Suprapubic skin (tissue), 4 donors: ENCODE results near the gene SPPL3. TPM values are rescaled to one million over a fixed set of nuclear protein-coding genes. Genes with fewer than 3 reads are reported as not detected.

Experiments used
- DNase-seq, 2 donors: peaks; one replicate each; pipeline ENCODE4 v3.0.0-alpha.2; 2019; ENCODE audit warnings: low spot score in 2 of 2
- H3K27ac ChIP-seq: fragments of 200-600 bp; sonication (generic); one replicate; pipeline ENCODE4 v1.5.1; 2019
- H3K27me3 ChIP-seq: fragments of 200-600 bp; sonication (generic); one replicate; pipeline ENCODE4 v1.5.1; 2019
- H3K36me3 ChIP-seq: fragments of 200-600 bp; sonication (generic); one replicate; pipeline ENCODE4 v1.5.1; 2019
- H3K4me1 ChIP-seq: fragments of 200-600 bp; sonication (generic); one replicate; pipeline ENCODE4 v1.5.1; 2019
- H3K4me3 ChIP-seq: fragments of 200-600 bp; sonication (generic); one replicate; pipeline ENCODE4 v1.5.1; 2019; ENCODE audit warnings: mild to moderate bottlenecking
- H3K9me3 ChIP-seq: fragments of 200-600 bp; sonication (generic); one replicate; pipeline ENCODE4 v1.5.1; 2019
- EP300 ChIP-seq: sonication (generic); formaldehyde crosslinking; IDR thresholded peaks from one replicate; pipeline ENCODE4 v1.6.1; 2017; ENCODE audit warnings: antibody characterized with exemption
- POLR2A ChIP-seq, 2 donors: fragments of 450-650 bp; IDR thresholded peaks; one replicate each; pipeline ENCODE4 v1.6.1; 2017; ENCODE audit warnings: antibody characterized with exemption in 2 of 2, mild to moderate bottlenecking in 2 of 2, moderate library complexity in 2 of 2
- POLR2AphosphoS5 ChIP-seq, 3 donors: sonication (generic); formaldehyde crosslinking; IDR thresholded peaks; one replicate each; pipeline ENCODE4 v1.6.1; 2017; ENCODE audit warnings: antibody characterized with exemption in 3 of 3
- WGBS: methylation state at CpG from one replicate; pipeline ENCODE4 v1.1.5; 2018; 5-methylcytosine and 5-hydroxymethylcytosine counted together
- total RNA-seq, 4 donors: library from RNA; depleted of rRNA; stranded (reverse); fragments of >200 nt; gene quantifications; one replicate each; pipeline ENCODE4 v1.1.0, GENCODE V29; 2016
- TF ChIP-seq, protein P1 (sequence below), 2 donors: fragments of 200-600 bp in 1 of 2; fragments of 450-650 bp in 1 of 2; sonication (generic) in 1 of 2; IDR thresholded peaks; one replicate each; pipeline ENCODE4 v1.5.1; 2016 to 2019; ENCODE audit warnings: antibody characterized with exemption in 2 of 2, mild to moderate bottlenecking in 1 of 2, moderate library complexity in 1 of 2

SPPL3 gene
- total RNA-seq, 4 donors from 2014 or later = 64.7 to 91.8 (median 70.6) TPM

DNA sequence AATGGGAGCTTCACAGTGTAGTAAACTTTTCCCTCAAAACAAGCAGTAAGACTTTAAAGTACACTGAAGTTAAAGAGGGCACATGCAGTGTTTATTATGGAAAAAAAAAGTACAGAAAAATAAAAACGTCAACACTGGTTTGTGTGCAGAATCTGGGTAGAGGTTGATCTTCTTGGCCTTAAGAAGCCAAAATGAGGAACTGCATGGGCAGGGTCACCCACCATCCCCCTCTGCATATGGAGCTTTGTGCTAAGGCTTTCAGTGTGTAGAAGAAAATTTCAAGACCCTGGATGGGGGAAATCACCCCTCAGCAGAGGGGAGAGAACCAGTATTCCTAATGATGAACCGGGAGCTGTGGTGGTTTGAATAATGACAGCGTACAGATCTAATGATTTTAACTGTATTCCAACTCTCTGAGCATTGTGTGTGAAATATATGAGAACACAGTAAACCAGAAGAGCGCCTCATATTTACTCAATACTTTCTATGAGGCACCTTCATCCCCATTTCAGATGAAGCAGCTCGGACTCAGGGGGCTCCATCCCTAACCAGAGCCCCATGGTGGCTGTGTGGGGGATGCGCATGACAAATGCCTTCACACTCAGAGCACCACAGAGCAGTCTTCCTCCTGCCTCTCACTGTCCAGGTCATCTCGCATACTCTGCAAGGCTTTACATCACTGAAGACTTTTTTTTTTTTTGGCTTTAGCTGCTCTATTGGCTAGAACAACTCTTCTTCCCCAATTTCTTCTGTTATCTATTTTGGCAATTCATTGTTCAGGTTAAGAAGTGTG, 145.2 kb downstream of the SPPL3 start:
- WGBS = 87% methylated on average over 7 of the region's 7 CpGs
- peaks cover 23% of the 10 kb centered on the region for H3K36me3 ChIP-seq
- H3K4me1 ChIP-seq = peaks cover 20% of the 10 kb centered on the region
- no peaks in the 10 kb centered on the region for H3K9me3 ChIP-seq
- no peak for DNase-seq
- H3K27me3 ChIP-seq = no peaks in the 10 kb centered on the region
- H3K4me3 ChIP-seq = no peak overlapping the region
- TF ChIP-seq EP300 (no peak), POLR2A (IDR thresholded peaks at IDR 0.05) (no peak), POLR2AphosphoS5 (IDR thresholded peaks at IDR 0.05) (no peak)
- TF ChIP-seq, protein P1, sequence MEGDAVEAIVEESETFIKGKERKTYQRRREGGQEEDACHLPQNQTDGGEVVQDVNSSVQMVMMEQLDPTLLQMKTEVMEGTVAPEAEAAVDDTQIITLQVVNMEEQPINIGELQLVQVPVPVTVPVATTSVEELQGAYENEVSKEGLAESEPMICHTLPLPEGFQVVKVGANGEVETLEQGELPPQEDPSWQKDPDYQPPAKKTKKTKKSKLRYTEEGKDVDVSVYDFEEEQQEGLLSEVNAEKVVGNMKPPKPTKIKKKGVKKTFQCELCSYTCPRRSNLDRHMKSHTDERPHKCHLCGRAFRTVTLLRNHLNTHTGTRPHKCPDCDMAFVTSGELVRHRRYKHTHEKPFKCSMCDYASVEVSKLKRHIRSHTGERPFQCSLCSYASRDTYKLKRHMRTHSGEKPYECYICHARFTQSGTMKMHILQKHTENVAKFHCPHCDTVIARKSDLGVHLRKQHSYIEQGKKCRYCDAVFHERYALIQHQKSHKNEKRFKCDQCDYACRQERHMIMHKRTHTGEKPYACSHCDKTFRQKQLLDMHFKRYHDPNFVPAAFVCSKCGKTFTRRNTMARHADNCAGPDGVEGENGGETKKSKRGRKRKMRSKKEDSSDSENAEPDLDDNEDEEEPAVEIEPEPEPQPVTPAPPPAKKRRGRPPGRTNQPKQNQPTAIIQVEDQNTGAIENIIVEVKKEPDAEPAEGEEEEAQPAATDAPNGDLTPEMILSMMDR (IDR thresholded peaks at IDR 0.05) = no peak
- H3K27ac ChIP-seq = no peak overlapping the region

DNA sequence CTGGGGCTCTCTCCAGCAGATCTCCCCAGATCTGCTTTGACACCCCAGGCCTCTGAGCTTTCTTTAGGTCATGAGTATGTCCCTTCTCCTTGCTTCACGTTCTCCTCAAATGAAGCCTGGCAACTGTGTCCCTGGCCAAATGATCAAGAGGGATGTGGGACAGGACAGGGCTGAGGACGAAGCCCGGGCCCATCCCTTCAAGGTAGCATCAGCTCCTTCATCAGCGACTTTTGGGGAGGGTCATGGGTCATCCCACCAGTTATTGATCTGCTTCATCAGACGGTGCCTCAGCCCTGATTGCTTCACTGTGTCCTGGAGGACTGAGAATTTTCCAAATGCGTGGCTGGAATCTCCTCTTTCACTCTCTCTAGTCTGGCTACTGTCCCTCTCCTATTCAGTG, 146.2 kb downstream of the SPPL3 start:
- WGBS = 93% methylated on average over 6 of the region's 6 CpGs
- TF ChIP-seq POLR2AphosphoS5 (IDR thresholded peaks at IDR 0.05) = no peak
- TF ChIP-seq EP300 = no peak
- TF ChIP-seq, protein P1 (IDR thresholded peaks at IDR 0.05) = no peak
- TF ChIP-seq POLR2A (IDR thresholded peaks at IDR 0.05) = no peak
- no peaks in the 10 kb centered on the region for H3K27me3 ChIP-seq
- H3K4me3 ChIP-seq = no peak overlapping the region
- peaks cover 13% of the 10 kb centered on the region for H3K36me3 ChIP-seq
- peaks cover 20% of the 10 kb centered on the region for H3K4me1 ChIP-seq
- no peak overlapping the region for H3K27ac ChIP-seq
- no peaks in the 10 kb centered on the region for H3K9me3 ChIP-seq
- no peak for DNase-seq

DNA sequence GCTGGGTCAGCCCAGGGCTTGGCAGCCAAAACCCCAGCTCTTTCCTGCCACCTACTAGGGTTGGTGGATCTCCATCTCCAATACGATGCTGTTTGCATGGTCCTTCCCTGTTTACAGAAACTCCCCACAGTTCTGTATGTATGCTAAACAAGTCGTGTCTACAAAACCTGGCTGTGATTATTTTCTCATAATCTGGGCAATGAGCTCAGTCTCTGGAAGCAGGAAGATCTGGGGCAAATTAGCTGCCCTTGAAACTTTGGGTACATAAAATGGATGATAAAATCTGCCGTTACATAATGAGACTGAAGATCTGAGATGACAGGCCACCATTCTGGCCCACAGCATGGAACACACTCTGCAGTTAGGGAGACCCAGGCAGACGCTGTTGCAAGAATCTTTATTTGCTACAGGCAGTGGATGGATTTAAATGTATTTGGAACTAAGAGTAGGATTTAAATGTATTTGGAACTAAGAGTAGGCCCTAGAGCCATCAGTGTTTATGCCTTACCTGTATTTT, 146.9 kb downstream of the SPPL3 start:
- no peak for DNase-seq
- H3K27ac ChIP-seq = no peak overlapping the region
- 86% methylated on average over 4 of the region's 4 CpGs for WGBS
- TF ChIP-seq, protein P1 (IDR thresholded peaks at IDR 0.05) = no peak
- TF ChIP-seq POLR2AphosphoS5 (IDR thresholded peaks at IDR 0.05) (no peak), EP300 (no peak)
- H3K4me3 ChIP-seq = no peak overlapping the region
- peaks cover 9% of the 10 kb centered on the region for H3K36me3 ChIP-seq
- peaks cover 18% of the 10 kb centered on the region for H3K4me1 ChIP-seq
- H3K27me3 ChIP-seq = no peaks in the 10 kb centered on the region
- H3K9me3 ChIP-seq = no peaks in the 10 kb centered on the region

DNA sequence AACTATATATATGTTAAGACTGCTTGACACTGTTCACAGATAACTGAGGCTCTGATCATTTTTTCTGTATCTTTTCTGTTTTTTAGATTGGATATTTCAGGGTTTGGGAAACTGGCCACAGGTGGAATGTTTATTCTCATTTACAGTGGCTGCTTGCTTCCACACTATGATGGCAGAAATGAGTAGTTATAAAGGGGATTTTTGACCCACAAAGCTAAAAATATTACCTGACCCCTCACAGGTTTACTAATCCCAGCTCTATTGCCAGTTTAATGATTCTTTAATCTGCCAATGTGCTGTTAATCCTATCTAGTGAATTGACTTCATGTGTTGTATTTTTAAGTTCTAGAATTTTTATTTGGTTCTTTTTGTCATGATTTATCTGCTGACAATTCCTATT, 148.9 kb downstream of the SPPL3 start:
- no peaks in the 10 kb centered on the region for H3K4me1 ChIP-seq
- no peak for DNase-seq
- no peaks in the 10 kb centered on the region for H3K36me3 ChIP-seq
- H3K27ac ChIP-seq = no peak overlapping the region
- no peaks in the 10 kb centered on the region for H3K27me3 ChIP-seq
- TF ChIP-seq EP300 (no peak), POLR2A (IDR thresholded peaks at IDR 0.05) (no peak), POLR2AphosphoS5 (IDR thresholded peaks at IDR 0.05) (no peak)
- TF ChIP-seq, protein P1 (IDR thresholded peaks at IDR 0.05) = no peak
- no peak overlapping the region for H3K4me3 ChIP-seq
- H3K9me3 ChIP-seq = no peaks in the 10 kb centered on the region

DNA sequence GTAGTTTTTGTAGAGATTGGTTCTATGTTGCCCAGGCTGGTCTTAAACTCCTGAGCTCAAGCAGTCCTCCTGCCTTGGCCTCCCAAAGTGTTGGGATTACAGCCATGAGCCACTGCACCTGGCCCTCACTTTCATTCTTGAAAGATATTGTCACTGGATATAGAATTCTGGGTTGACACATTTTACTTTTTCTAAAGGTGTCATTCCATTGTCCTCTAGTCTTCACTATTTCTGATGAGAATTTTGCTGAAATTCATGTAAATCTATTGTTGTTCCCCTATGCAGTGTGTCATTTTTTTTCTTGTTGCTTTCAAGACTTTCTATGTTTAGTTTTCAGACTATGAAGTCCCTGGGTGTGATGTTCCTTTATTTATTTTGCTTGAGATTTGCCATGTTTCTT, 149.4 kb downstream of the SPPL3 start:
- H3K27me3 ChIP-seq = no peaks in the 10 kb centered on the region
- H3K4me3 ChIP-seq = no peak overlapping the region
- no peaks in the 10 kb centered on the region for H3K9me3 ChIP-seq
- no peaks in the 10 kb centered on the region for H3K4me1 ChIP-seq
- TF ChIP-seq POLR2AphosphoS5 (IDR thresholded peaks at IDR 0.05) (no peak), POLR2A (IDR thresholded peaks at IDR 0.05) (no peak), EP300 (no peak)
- TF ChIP-seq, protein P1 (IDR thresholded peaks at IDR 0.05) = no peak
- no peaks in the 10 kb centered on the region for H3K36me3 ChIP-seq
- no peak for DNase-seq
- H3K27ac ChIP-seq = no peak overlapping the region
